CD14-positive monocyte (primary cell): Measurements from ENCODE around the gene HAX1. TPM values are rescaled to one million over a fixed set of nuclear protein-coding genes. Genes with fewer than 3 reads are reported as not detected.

Source experiments
- DNase-seq, 3 donors: peaks; one replicate each; pipeline ENCODE4 v3.0.0-alpha.2; 2011 to 2022
- H2AFZ ChIP-seq: 2 replicates; pipeline ENCODE4 v1.6.0; 2012; ENCODE audit warnings: mild to moderate bottlenecking, low read depth, low read length, inconsistent platforms; ENCODE audit not compliant: insufficient read depth, poor library complexity, severe bottlenecking
- H3K27ac ChIP-seq, 2 donors: 1 replicate in 1 of 2; 2 replicates in 1 of 2; pipeline ENCODE4 v1.5.1; 2012 to 2013; ENCODE audit warnings: low read length in 2 of 2, control low read depth in 1 of 2, inconsistent platforms in 1 of 2, low read depth in 1 of 2, mild to moderate bottlenecking in 1 of 2
- H3K27me3 ChIP-seq, 2 donors: one replicate each; pipeline versions ENCODE4 v1.6.0 to v1.6.1; 2011 to 2013; ENCODE audit warnings: low read length in 2 of 2; ENCODE audit not compliant: control insufficient read depth in 2 of 2, insufficient read depth in 2 of 2
- H3K36me3 ChIP-seq, 2 donors: replicated peaks in 1 of 2; 1 replicate in 1 of 2; 2 replicates in 1 of 2; pipeline versions ENCODE4 v1.5.1 to v1.6.1; 2012 to 2013; ENCODE audit warnings: low read length in 2 of 2, control low read depth in 1 of 2, inconsistent platforms in 1 of 2, mild to moderate bottlenecking in 1 of 2; ENCODE audit not compliant: insufficient read depth in 2 of 2, control insufficient read depth in 1 of 2
- H3K4me1 ChIP-seq, 2 donors: 1 replicate in 1 of 2; 2 replicates in 1 of 2; pipeline versions ENCODE4 v1.5.1 to v1.6.1; 2012 to 2013; ENCODE audit warnings: low read length in 2 of 2, control low read depth in 1 of 2, inconsistent platforms in 1 of 2, mild to moderate bottlenecking in 1 of 2, moderate library complexity in 1 of 2; ENCODE audit not compliant: insufficient read depth in 2 of 2, control insufficient read depth in 1 of 2
- H3K4me2 ChIP-seq: replicated peaks from 2 replicates; pipeline ENCODE3; 2012; ENCODE audit warnings: low read length, moderate library complexity, mild to moderate bottlenecking; ENCODE audit not compliant: poor library complexity, severe bottlenecking; ENCODE audit errors: extremely low read depth
- H3K4me3 ChIP-seq, 3 experiments: fragments of 200-600 bp in 1 of 3; sonication (generic) in 1 of 3; replicated peaks in 1 of 3; 1 replicate in 2 of 3; 2 replicates in 1 of 3; pipeline ENCODE4 v1.5.1; 2011 to 2013; ENCODE audit warnings: low read length in 3 of 3, mild to moderate bottlenecking in 3 of 3, control low read depth in 2 of 3, low read depth in 2 of 3, inconsistent platforms in 1 of 3, moderate library complexity in 1 of 3
- H3K79me2 ChIP-seq: 2 replicates; pipeline ENCODE4 v1.6.0; 2012; ENCODE audit warnings: mild to moderate bottlenecking, control low read depth, inconsistent platforms, low read length, moderate library complexity; ENCODE audit not compliant: insufficient read depth
- H3K9ac ChIP-seq: 2 replicates; pipeline ENCODE4 v1.6.0; 2017; ENCODE audit warnings: low read length, mild to moderate bottlenecking; ENCODE audit not compliant: insufficient read depth, poor library complexity, severe bottlenecking
- H3K9me3 ChIP-seq, 2 donors: replicated peaks in 1 of 2; 1 replicate in 1 of 2; 2 replicates in 1 of 2; pipeline versions ENCODE4 v1.5.1 to v1.6.1; 2012 to 2013; ENCODE audit warnings: low read length in 2 of 2, control low read depth in 1 of 2; ENCODE audit not compliant: control insufficient read depth in 1 of 2, insufficient read depth in 1 of 2
- H4K20me1 ChIP-seq: 2 replicates; pipeline ENCODE4 v1.6.0; 2012; ENCODE audit warnings: mild to moderate bottlenecking, low read length, control low read depth, moderate library complexity; ENCODE audit not compliant: insufficient read depth
- H3K27ac Mint-ChIP-seq, 7 donors: one replicate each; pipeline ENCODE4 v1.8.0; 2020; ENCODE audit warnings: mild to moderate bottlenecking in 7 of 7, mixed read lengths in 7 of 7, moderate library complexity in 6 of 7, inconsistent platforms in 2 of 7
- H3K27me3 Mint-ChIP-seq, 3 donors: one replicate each; pipeline ENCODE4 v1.8.0; 2021 to 2022; ENCODE audit warnings: low read depth in 3 of 3, mild to moderate bottlenecking in 3 of 3, mixed read lengths in 3 of 3, moderate library complexity in 3 of 3, inconsistent platforms in 1 of 3
- H3K36me3 Mint-ChIP-seq, 2 donors: one replicate each; pipeline ENCODE4 v1.8.0; 2020; ENCODE audit warnings: mixed read lengths in 2 of 2, inconsistent platforms in 1 of 2, mild to moderate bottlenecking in 1 of 2
- H3K4me1 Mint-ChIP-seq: one replicate; pipeline ENCODE4 v1.8.0; 2020; ENCODE audit warnings: mild to moderate bottlenecking, mixed read lengths
- H3K4me3 Mint-ChIP-seq, 2 donors: one replicate each; pipeline ENCODE4 v1.8.0; 2020; ENCODE audit warnings: mild to moderate bottlenecking in 2 of 2, mixed read lengths in 2 of 2, moderate library complexity in 1 of 2
- H3K9me3 Mint-ChIP-seq, 7 donors: one replicate each; pipeline ENCODE4 v1.8.0; 2020 to 2022; ENCODE audit warnings: mixed read lengths in 7 of 7, mild to moderate bottlenecking in 6 of 7, moderate library complexity in 6 of 7, inconsistent platforms in 2 of 7
- WGBS: methylation state at CpG from one replicate; pipeline ENCODE4 v1.1.5; 2013; ENCODE audit warnings: missing lambda C conversion rate; ENCODE audit not compliant: insufficient coverage; 5-methylcytosine and 5-hydroxymethylcytosine counted together
- intact Hi-C, 2 donors: fragments of 100-400 bp; cut with micrococcal nuclease; formaldehyde crosslinking; loops; one replicate each; pipeline versions ENCODE4 v1.15.0 to v1.15.1; 2023
- polyA plus RNA-seq, 3 donors: library from polyadenylated mRNA; depleted of rRNA in 1 of 3; unstranded in 2 of 3; stranded (reverse) in 1 of 3; fragments of 300-500 nt in 2 of 3; fragments of >200 nt in 1 of 3; fragmentation: Illumina TruSeq in 2 of 3; gene quantifications; 1 replicate in 2 of 3; 2 replicates in 1 of 3; pipeline ENCODE4 v1.2.3, GENCODE V29; 2012 to 2021
- TF ChIP-seq, protein P1 (sequence below): fragments of 200-600 bp; IDR thresholded peaks from one replicate; pipeline ENCODE4 v1.8.0; 2022; ENCODE audit warnings: antibody characterized with exemption, mild to moderate bottlenecking

The HAX1 gene
- polyA plus RNA-seq, 3 donors, result 51.4 to 94.9 (median 91.7) TPM

DNA sequence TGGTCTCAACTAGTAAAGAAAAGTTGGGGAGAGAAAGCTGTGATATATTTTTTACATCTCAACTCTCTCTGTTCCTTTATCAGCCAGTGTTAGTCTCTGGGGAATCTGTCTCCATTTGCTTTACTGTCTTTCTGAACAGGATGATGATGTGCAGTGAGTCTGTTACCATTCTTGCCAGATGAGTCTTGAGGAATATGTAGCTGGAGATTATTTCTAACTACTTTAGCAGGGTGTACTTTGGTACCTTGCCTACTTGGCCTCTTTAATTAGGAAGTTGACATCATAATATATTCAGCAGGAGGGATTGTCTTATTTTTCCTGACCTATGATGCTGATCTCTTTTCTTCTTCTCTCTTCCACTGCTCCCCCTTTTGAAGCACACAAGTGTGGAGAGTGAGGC, 15.7 kb upstream of the HAX1 start:
- no peak overlapping the region for H2AFZ ChIP-seq
- H3K4me3 Mint-ChIP-seq, result no peak overlapping the region
- H3K27me3 ChIP-seq, result no peaks in the 10 kb centered on the region
- no peaks in the 10 kb centered on the region for H3K9me3 Mint-ChIP-seq
- no peaks in the 10 kb centered on the region for H3K9me3 ChIP-seq
- H3K36me3 Mint-ChIP-seq, result peaks cover 92 to 100% of the 10 kb centered on the region in 2 donors
- no peaks in the 10 kb centered on the region for H3K79me2 ChIP-seq
- DNase-seq, result no peak
- no peaks in the 10 kb centered on the region for H3K4me1 Mint-ChIP-seq
- peaks cover 97 to 100% of the 10 kb centered on the region in 2 donors for H3K36me3 ChIP-seq
- peak overlapping the region in 1 of 2 donors; percentile 1 for H3K27ac ChIP-seq
- peak overlapping the region in 2 of 7 donors; percentile 53 to 65 for H3K27ac Mint-ChIP-seq
- peaks cover 7% of the 10 kb centered on the region for H4K20me1 ChIP-seq
- no peak overlapping the region for H3K4me2 ChIP-seq
- no peak overlapping the region for H3K9ac ChIP-seq
- no peaks in the 10 kb centered on the region for H3K27me3 Mint-ChIP-seq
- no peaks in the 10 kb centered on the region for H3K4me1 ChIP-seq
- H3K4me3 ChIP-seq, result no peak overlapping the region
- intact Hi-C loops, result no loop called here
- TF ChIP-seq, protein P1, sequence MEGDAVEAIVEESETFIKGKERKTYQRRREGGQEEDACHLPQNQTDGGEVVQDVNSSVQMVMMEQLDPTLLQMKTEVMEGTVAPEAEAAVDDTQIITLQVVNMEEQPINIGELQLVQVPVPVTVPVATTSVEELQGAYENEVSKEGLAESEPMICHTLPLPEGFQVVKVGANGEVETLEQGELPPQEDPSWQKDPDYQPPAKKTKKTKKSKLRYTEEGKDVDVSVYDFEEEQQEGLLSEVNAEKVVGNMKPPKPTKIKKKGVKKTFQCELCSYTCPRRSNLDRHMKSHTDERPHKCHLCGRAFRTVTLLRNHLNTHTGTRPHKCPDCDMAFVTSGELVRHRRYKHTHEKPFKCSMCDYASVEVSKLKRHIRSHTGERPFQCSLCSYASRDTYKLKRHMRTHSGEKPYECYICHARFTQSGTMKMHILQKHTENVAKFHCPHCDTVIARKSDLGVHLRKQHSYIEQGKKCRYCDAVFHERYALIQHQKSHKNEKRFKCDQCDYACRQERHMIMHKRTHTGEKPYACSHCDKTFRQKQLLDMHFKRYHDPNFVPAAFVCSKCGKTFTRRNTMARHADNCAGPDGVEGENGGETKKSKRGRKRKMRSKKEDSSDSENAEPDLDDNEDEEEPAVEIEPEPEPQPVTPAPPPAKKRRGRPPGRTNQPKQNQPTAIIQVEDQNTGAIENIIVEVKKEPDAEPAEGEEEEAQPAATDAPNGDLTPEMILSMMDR, result no peak

DNA sequence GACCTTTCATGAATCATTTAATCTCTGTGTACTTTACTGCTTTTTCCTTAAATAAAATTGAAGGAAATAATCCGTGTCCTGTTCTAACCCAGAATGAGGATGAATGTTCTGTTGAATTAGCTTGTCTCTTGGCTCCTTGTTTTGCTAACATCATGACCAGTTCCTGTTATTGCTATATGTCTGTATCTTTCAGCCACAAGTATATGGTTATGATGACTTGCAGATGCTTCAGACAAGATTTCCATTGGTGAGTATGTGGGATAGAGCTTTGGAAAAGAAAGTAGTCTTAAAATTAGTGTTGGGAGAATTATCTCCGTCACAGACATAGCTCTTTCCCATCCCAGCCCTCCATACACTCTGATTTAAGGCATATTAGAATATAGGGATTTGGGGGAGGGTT, 13.6 kb upstream of the HAX1 start:
- no peak overlapping the region for H3K27ac Mint-ChIP-seq
- no peaks in the 10 kb centered on the region for H3K4me1 Mint-ChIP-seq
- H3K4me3 Mint-ChIP-seq, result no peak overlapping the region
- Histone ChIP-seq H3K4me2 (no peak overlapping the region), H3K9ac (no peak overlapping the region), H2AFZ (no peak overlapping the region), H3K9me3 (no peaks in the 10 kb centered on the region), H3K4me1 (no peaks in the 10 kb centered on the region), H4K20me1 (peaks cover 19% of the 10 kb centered on the region), H3K36me3 (peaks cover 100% of the 10 kb centered on the region in 2 donors), H3K4me3 (no peak overlapping the region), H3K27ac (no peak overlapping the region), H3K79me2 (no peaks in the 10 kb centered on the region), H3K27me3 (no peaks in the 10 kb centered on the region)
- intact Hi-C loops, result no loop called here
- no peaks in the 10 kb centered on the region for H3K9me3 Mint-ChIP-seq
- peaks cover 98 to 100% of the 10 kb centered on the region in 2 donors for H3K36me3 Mint-ChIP-seq
- TF ChIP-seq, protein P1, result no peak
- no peak for DNase-seq
- no CpG with 5 or more reads among the region's 2 CpGs for WGBS
- no peaks in the 10 kb centered on the region for H3K27me3 Mint-ChIP-seq
